Brain microvascular endothelial cell (primary cell): Measurements from ENCODE around the gene ODC1.

ENCODE experiments used
- DNase-seq: peaks from one replicate; pipeline ENCODE4 v3.0.0-alpha.2; 2020
- H3K27ac ChIP-seq: fragments of 250-450 bp; sonication (Bioruptor Pico); 2 replicates; pipeline ENCODE4 v1.5.1; 2020; ENCODE audit warnings: mild to moderate bottlenecking, moderate library complexity
- H3K27me3 ChIP-seq: fragments of 250-450 bp; sonication (Bioruptor Pico); replicated peaks from 2 replicates; pipeline ENCODE4 v1.5.1; 2020; ENCODE audit warnings: mild to moderate bottlenecking
- H3K36me3 ChIP-seq: fragments of 250-450 bp; sonication (Bioruptor Pico); replicated peaks from 2 replicates; pipeline ENCODE4 v1.5.1; 2020; ENCODE audit warnings: mild to moderate bottlenecking
- H3K4me3 ChIP-seq: 2 replicates; pipeline ENCODE4 v1.5.1; 2011; ENCODE audit warnings: low read depth, mild to moderate bottlenecking, control low read depth, low read length, moderate library complexity
- CTCF ChIP-seq: IDR thresholded peaks from 2 replicates; pipeline ENCODE4 v1.5.1; 2011; ENCODE audit warnings: low read depth, mild to moderate bottlenecking, moderate library complexity, low read length, control low read depth, inconsistent platforms; ENCODE audit errors: missing control alignments
- in situ Hi-C: cut with HindIII; loops from 2 replicates; pipeline ENCODE4 v1.10.0; 2017; ENCODE audit warnings: low sequenced_read_pairs, low pct_ligation_motif_present

ODC1 gene

DNA sequence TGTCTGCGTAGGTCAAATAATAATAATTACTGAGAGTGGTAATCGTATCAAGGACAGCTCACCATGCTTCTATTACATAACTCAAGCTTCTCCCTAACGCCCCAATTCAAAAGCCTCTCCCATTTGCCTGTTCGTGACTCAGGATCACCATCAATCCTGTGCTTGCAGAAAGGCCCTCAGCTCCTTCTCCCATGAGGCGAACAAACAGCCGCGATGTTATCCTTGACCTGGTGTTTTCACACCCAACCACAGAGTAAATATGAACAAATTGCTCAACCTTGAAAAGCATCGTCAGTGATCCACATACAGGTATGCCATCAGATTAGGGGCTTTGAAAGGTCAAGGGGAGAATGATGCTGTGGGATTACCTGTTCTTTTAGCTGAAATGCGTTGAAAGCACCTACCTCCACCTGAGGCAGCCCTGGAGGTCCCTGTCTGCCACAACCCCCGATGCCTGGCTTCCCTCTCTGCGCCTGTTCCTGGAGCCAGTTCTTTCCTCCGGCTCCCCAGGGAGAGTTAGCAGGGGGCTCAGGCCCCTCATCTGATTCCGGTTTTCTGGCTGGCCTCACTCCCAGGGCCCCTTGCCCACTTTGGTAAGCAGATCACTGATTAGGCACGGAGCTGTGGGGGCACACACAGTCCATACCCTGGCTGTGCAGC is 39.1 kb upstream of the ODC1 start:
- no peak overlapping the region for H3K4me3 ChIP-seq
- no peak for DNase-seq
- TF ChIP-seq CTCF = no peak
- peaks cover 2% of the 10 kb centered on the region for H3K27me3 ChIP-seq
- no peaks in the 10 kb centered on the region for H3K36me3 ChIP-seq
- in situ Hi-C loops = no loop called here
- H3K27ac ChIP-seq = no peak overlapping the region

- no peak for DNase-seq
- H3K36me3 ChIP-seq = no peaks in the 10 kb centered on the region
- in situ Hi-C loops = no loop called here
- peaks cover 2% of the 10 kb centered on the region for H3K27me3 ChIP-seq
- H3K4me3 ChIP-seq = no peak overlapping the region
- no peak overlapping the region for H3K27ac ChIP-seq
- TF ChIP-seq CTCF = no peak
Observed at GRCh38 chr2:10486601-10487079, 38.5 kb upstream of the ODC1 start.

- H3K36me3 ChIP-seq = no peaks in the 10 kb centered on the region
- peaks cover 2% of the 10 kb centered on the region for H3K27me3 ChIP-seq
- H3K4me3 ChIP-seq = no peak overlapping the region
- no peak for TF ChIP-seq CTCF
- DNase-seq = no peak
- H3K27ac ChIP-seq = no peak overlapping the region
- in situ Hi-C loops = no loop called here
Observed at GRCh38 chr2:10486091-10486490, 38.0 kb upstream of the ODC1 start.

- no peak for DNase-seq
- Histone ChIP-seq H3K4me3 (no peak overlapping the region), H3K27ac (no peak overlapping the region), H3K36me3 (no peaks in the 10 kb centered on the region), H3K27me3 (peaks cover 2% of the 10 kb centered on the region)
- no peak for TF ChIP-seq CTCF
- in situ Hi-C loops = no loop called here
Observed at GRCh38 chr2:10482913-10483312, 34.8 kb upstream of the ODC1 start.

GRCh38 chr2:10482460-10482859 is 34.3 kb upstream of the ODC1 start:
- in situ Hi-C loops = no loop called here
- TF ChIP-seq CTCF = no peak
- no peak for DNase-seq
- Histone ChIP-seq H3K27me3 (peaks cover 2% of the 10 kb centered on the region), H3K36me3 (no peaks in the 10 kb centered on the region), H3K4me3 (no peak overlapping the region), H3K27ac (no peak overlapping the region)

DNA sequence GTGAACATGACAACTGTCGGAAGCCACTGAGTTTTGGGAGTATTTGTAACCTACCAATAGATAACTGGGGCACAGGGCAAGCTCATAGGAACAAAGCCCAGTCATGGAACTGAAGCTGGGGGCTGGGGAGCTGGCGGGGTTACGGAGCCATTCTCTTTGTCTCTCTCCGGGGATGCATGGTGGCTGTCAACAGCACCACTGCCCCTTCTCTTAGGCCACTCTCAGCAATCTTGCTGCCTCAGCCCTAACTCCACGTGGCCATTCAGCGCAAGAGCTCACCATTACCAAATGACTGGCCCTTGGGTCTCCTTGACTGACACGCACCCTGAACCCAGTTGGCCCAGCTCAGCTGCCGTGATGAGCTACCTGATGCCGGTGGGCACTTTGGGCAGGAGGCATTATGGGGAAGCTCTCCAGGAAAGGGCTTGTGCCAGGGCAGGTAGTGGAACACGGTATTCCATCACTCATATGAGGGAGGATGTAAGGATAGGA is 33.6 kb upstream of the ODC1 start:
- Histone ChIP-seq H3K4me3 (no peak overlapping the region), H3K27ac (no peak overlapping the region), H3K27me3 (peaks cover 2% of the 10 kb centered on the region), H3K36me3 (no peaks in the 10 kb centered on the region)
- in situ Hi-C loops = no loop called here
- no peak for DNase-seq
- TF ChIP-seq CTCF = no peak
